ENCODE measurements around the gene MBTD1. TPM values are rescaled to one million over a fixed set of nuclear protein-coding genes. Genes with fewer than 3 reads are reported as not detected.
"Not testable (repeated sequence)": the region's sequence is repeated elsewhere in the genome, so short reads cannot be mapped to it uniquely, and the experiment has no call there.

Gene MBTD1
- polyA plus RNA-seq, 2 of the 4 experiments (the other 2 are of a cell fraction) = 8.1 to 13.4 TPM

GRCh38 chr17:51269991-51270390 is 10.1 kb upstream of the MBTD1 start (continued):
- TF ChIP-seq, protein P1, sequence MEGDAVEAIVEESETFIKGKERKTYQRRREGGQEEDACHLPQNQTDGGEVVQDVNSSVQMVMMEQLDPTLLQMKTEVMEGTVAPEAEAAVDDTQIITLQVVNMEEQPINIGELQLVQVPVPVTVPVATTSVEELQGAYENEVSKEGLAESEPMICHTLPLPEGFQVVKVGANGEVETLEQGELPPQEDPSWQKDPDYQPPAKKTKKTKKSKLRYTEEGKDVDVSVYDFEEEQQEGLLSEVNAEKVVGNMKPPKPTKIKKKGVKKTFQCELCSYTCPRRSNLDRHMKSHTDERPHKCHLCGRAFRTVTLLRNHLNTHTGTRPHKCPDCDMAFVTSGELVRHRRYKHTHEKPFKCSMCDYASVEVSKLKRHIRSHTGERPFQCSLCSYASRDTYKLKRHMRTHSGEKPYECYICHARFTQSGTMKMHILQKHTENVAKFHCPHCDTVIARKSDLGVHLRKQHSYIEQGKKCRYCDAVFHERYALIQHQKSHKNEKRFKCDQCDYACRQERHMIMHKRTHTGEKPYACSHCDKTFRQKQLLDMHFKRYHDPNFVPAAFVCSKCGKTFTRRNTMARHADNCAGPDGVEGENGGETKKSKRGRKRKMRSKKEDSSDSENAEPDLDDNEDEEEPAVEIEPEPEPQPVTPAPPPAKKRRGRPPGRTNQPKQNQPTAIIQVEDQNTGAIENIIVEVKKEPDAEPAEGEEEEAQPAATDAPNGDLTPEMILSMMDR (IDR thresholded peaks at IDR 0.05) = no peak
- TF ChIP-seq HOXA7 (CRISPR knock-in tag; IDR thresholded peaks at IDR 0.05) = no peak
- no peak for TF ChIP-seq JUN (IDR thresholded peaks at IDR 0.05)
- no peak for TF ChIP-seq MYC (IDR thresholded peaks at IDR 0.05; ENCODE audit: borderline replicate concordance, low read length)
- no peak for TF ChIP-seq E2F6 (IDR thresholded peaks at IDR 0.05; ENCODE audit: borderline replicate concordance, low read depth)

DNA sequence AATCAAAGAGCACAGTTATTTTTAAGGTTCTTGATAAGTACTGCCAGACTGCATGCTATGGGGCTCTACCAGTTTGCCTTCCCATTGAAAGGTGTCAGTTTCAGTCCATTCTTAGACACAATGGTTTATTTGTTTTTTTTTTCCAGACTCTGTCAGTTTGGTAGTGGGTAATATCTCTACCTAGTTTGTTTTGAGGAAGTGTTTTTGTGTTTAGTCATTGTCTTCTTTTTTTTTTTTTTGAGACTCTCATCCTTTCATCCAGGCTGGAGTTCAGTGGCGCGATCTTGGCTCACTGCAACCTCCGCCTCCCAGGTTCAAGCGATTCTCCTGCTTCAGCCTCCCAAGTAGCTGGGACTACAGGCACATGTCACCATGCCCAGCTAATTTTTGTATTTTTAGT is 4.6 kb upstream of the MBTD1 start:
- H3K4me3 ChIP-seq; CTCF ChIA-PET; H3K4me2 ChIP-seq; DNase-seq (ENCODE audit: low read depth in 1 of 2, low spot score in 1 of 2); FAIRE-seq; POLR2A ChIA-PET; H3K9me3 ChIP-seq; H3K27ac ChIP-seq; ATAC-seq: not testable (repeated sequence)
- WGBS (ENCODE audit: missing lambda C conversion rate) = 74% methylated on average over 4 of the region's 4 CpGs
- peaks cover 29% of the 10 kb centered on the region; the same call in 2 of the 3 replicates for H3K4me1 ChIP-seq

DNA sequence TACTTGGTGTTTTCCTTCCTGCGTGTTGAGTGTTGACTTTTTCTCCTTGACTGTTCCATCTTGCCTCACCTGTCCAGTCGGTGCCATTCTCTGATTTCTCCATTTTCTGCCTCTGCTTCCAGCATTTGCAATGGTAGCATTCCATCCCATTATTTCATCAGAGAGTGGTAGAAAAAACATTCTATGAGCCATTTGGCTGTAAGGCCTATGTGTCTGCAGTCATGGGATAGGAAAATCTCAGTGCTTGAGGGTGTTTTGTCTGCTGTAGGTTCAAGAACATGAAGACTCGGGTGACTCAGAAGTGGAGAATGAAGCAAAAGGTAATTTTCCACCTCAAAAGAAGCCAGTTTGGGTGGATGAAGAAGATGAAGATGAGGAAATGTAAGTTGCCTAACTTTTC is 3.2 kb upstream of the MBTD1 start:
- 91% methylated on average over 3 of the region's 3 CpGs for WGBS (ENCODE audit: missing lambda C conversion rate)
- H3K27ac ChIP-seq = no peak overlapping the region
- FAIRE-seq = no peak
- ATAC-seq = no peak
- ChIA-PET CTCF (interaction anchor here (0.6 kb wide), 1 partner anchor 10 kb away, joined by 3 read pairs; no protein-coding TSS in a partner anchor), POLR2A (no interaction called here)
- H3K4me1 ChIP-seq = peaks cover 38% of the 10 kb centered on the region
- peak overlapping the region; percentile 97 for H3K4me2 ChIP-seq
- H3K4me3 ChIP-seq = no peak overlapping the region
- DNase-seq (ENCODE audit: low read depth in 1 of 2, low spot score in 1 of 2) = no peak
- H3K9me3 ChIP-seq = no peaks in the 10 kb centered on the region
- TF ChIP-seq HOXB5 (CRISPR knock-in tag; IDR thresholded peaks at IDR 0.05) = no peak
- TF ChIP-seq CHD2 (IDR thresholded peaks at IDR 0.05; ENCODE audit: low read length, partially characterized antibody) = no peak
- TF ChIP-seq, protein P2, sequence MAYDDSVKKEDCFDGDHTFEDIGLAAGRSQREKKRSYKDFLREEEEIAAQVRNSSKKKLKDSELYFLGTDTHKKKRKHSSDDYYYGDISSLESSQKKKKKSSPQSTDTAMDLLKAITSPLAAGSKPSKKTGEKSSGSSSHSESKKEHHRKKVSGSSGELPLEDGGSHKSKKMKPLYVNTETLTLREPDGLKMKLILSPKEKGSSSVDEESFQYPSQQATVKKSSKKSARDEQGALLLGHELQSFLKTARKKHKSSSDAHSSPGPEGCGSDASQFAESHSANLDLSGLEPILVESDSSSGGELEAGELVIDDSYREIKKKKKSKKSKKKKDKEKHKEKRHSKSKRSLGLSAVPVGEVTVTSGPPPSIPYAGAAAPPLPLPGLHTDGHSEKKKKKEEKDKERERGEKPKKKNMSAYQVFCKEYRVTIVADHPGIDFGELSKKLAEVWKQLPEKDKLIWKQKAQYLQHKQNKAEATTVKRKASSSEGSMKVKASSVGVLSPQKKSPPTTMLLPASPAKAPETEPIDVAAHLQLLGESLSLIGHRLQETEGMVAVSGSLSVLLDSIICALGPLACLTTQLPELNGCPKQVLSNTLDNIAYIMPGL (CRISPR knock-in tag; IDR thresholded peaks at IDR 0.05; ENCODE audit: borderline replicate concordance) = no peak
- no peak for TF ChIP-seq CBX2 (IDR thresholded peaks at IDR 0.05; ENCODE audit: borderline replicate concordance, low read depth)
- no peak for TF ChIP-seq JUNB (IDR thresholded peaks at IDR 0.05)
- TF ChIP-seq SMC3 (IDR thresholded peaks at IDR 0.05) = no peak
- no peak for TF ChIP-seq ZFP36 (IDR thresholded peaks at IDR 0.05; ENCODE audit: borderline replicate concordance, partially characterized antibody)
- TF ChIP-seq TP53 (CRISPR knock-in tag; IDR thresholded peaks at IDR 0.05) = no peak
- no peak for TF ChIP-seq TFCP2L1 (CRISPR knock-in tag; IDR thresholded peaks at IDR 0.05)
- no peak for TF ChIP-seq POLR2A (IDR thresholded peaks at IDR 0.05; ENCODE audit: low read length)
- no peak for TF ChIP-seq EP300 (IDR thresholded peaks at IDR 0.05)
